GM12892 (cell line): Measurements from ENCODE around the gene SDC1.
A peak's percentile ranks its signal among the peaks of the same experiment; 100 is the strongest.

Source experiments
- DNase-seq: peaks from one replicate; pipeline ENCODE4 v3.0.0; 2011; ENCODE audit not compliant: insufficient read length
- FAIRE-seq: peaks from 2 replicates; lab custom pipeline; 2011; peaks lifted over from hg19 to GRCh38; lab: Jason Lieb, UNC
- POLR2A ChIP-seq: IDR thresholded peaks from 2 replicates; pipeline ENCODE4 v1.6.1; 2011; ENCODE audit warnings: low read depth, low read length, control low read depth
- POLR2AphosphoS5 ChIP-seq: IDR thresholded peaks from 2 replicates; pipeline ENCODE4 v1.6.1; 2011; ENCODE audit warnings: low read depth, low read length, control low read depth
- TAF1 ChIP-seq: IDR thresholded peaks from 2 replicates; pipeline ENCODE4 v1.6.1; 2011; ENCODE audit warnings: low read depth, mild to moderate bottlenecking, control low read depth, low read length, borderline replicate concordance

Gene SDC1

GRCh38 chr2:20210462-20210861 is 14.5 kb downstream of the SDC1 start:
- FAIRE-seq (no peak), DNase-seq (no peak)
- TF ChIP-seq TAF1 (no peak), POLR2AphosphoS5 (no peak), POLR2A (no peak)

- TF ChIP-seq TAF1, result no peak
- no peak for TF ChIP-seq POLR2AphosphoS5
- TF ChIP-seq POLR2A, result no peak
- no peak for DNase-seq
- no peak for FAIRE-seq
These were observed 15.4 kb downstream of the SDC1 start for GRCh38 chr2:20209373-20210109.

DNA sequence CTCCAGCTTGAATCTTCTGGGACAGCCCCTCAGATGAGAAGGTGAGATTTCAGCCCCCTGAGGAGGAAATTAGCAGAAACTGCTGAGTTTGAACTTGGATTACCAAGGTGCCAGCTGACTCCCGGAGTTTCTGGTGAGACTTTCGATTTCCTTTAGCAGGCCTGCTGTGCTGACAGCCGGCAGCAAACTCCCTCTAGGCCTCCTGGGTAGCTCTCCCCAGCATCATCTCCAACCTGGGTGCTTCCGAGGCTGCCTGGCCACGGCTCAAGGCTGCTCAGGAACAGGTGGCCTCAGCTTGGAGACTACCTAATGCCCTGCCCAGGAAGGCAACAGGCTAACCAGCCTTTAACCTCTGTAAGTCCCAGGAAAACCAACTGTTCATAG is 16.5 kb downstream of the SDC1 start:
- FAIRE-seq (peak; percentile 21), DNase-seq (no peak)
- no peak for TF ChIP-seq POLR2AphosphoS5
- TF ChIP-seq TAF1, result no peak
- TF ChIP-seq POLR2A, result no peak

GRCh38 chr2:20207051-20207450 is 17.9 kb downstream of the SDC1 start:
- FAIRE-seq, result peak; percentile 54
- DNase-seq, result peak; percentile 63
- no peak for TF ChIP-seq TAF1
- peak; percentile 72; the same call in 1 of the 2 replicates for TF ChIP-seq POLR2A
- TF ChIP-seq POLR2AphosphoS5, result peak; percentile 56; the same call in 1 of the 2 replicates

GRCh38 chr2:20205915-20206524 is 18.9 kb downstream of the SDC1 start:
- FAIRE-seq (no peak), DNase-seq (no peak)
- TF ChIP-seq POLR2A (no peak), TAF1 (no peak), POLR2AphosphoS5 (no peak)

DNA sequence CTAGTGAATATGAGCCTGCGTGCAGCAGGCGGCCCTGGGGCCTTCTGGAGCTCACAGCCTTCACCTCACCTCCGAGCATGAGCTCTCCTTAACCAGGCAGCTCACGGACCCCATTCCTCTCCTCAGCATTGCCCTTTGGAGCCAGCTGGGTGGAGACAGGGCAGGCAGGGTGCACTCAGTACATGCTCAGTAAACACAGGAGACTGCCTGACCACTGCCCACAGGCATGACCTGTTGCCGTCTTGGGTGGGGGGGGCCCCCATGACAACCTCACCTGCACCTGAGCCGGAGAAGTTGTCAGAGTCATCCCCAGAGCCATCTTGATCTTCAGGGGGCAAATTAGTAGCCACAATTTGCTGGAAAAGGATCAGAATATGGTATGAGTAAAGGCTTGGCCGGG is 19.9 kb downstream of the SDC1 start:
- FAIRE-seq, result no peak
- no peak for DNase-seq
- TF ChIP-seq POLR2A (no peak), POLR2AphosphoS5 (no peak), TAF1 (no peak)

DNA sequence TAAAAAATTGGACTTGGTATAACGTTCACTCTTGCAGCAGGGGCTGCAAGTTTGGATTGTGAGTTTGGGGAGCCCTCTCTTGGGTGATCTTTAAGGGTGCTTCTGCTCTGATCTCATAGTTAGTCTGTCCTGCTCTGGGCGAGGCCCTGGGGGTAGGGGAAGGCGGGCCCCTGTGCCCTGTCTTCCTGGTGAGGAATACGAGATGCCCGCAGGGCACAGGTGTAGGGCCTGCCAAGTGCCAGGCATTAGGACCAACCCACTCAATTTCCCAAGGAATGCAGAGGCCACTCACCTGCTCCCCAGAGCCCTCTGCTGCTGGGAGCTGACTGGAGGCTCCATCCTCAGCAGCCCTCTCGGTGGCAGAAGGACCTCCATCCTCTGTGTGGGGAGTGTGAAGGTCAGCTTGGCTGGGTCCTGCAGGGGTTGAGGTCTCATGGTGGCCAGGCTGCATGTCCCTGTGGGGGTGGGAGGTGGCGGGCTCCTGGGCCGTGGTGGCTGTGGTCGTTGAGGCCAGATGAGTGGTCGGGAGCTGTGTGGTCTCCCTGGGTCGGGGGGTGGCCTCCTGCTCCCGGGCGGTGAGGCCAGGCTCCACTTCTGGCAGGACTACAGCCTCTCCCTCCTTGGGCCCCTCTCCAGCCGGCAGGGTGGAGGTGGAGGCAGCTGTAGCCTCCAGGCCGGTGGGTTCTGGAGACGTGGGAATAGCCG is 21.3 kb downstream of the SDC1 start:
- DNase-seq (no peak), FAIRE-seq (no peak)
- TF ChIP-seq POLR2AphosphoS5 (no peak), POLR2A (no peak), TAF1 (no peak)

- FAIRE-seq (no peak), DNase-seq (no peak)
- TF ChIP-seq POLR2A (no peak), TAF1 (no peak), POLR2AphosphoS5 (no peak)
These were observed 21.9 kb downstream of the SDC1 start for GRCh38 chr2:20203072-20203471.

GRCh38 chr2:20201671-20202070 is 23.3 kb downstream of the SDC1 start:
- FAIRE-seq, result no peak
- DNase-seq, result no peak
- no peak for TF ChIP-seq POLR2A
- TF ChIP-seq TAF1, result no peak
- no peak for TF ChIP-seq POLR2AphosphoS5

DNA sequence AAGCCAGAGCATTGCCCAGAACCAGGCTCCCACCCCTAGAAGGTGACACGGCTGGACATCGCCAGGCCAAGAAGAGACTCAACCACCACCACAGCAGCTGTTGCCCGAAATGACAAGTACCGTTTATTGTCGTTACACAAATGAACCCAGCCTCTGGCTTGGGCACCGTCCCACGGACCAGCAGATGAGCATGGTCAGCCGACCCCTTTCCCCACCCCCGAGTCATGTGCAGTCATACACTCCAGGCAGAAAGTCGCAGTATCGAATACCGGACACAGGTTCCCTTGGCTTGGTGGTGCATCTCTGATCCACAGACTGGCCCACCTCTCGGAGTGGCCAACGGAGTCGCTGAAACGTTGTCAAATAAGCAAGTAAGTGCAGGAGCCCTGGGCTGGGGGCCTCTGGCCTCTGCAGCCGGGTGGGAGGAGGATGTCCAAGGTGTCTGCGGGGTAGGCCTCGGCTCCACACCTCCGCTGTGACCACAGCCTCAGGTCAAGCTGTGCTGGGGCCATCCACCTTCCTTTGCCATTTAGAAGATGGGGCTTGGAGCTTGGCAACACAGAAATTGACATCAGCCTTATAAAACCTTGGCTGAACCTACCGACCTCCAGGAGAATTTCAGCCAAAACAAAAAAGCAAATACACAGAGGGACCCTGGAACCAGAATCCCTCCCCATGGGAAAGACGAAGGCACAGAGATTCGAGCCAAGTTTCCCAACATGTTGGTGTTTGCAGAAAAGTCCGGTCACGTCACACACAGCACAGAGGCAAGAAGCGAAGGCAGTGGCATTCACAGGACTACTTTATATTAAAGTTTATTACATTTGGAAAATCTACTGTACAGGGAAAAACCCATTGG is 24.0 kb downstream of the SDC1 start:
- no peak for FAIRE-seq
- DNase-seq, result no peak
- no peak for TF ChIP-seq TAF1

- peak; percentile 9 for FAIRE-seq
- TF ChIP-seq TAF1 (no peak), POLR2AphosphoS5 (no peak), POLR2A (no peak)
These were observed 25.2 kb downstream of the SDC1 start for GRCh38 chr2:20199633-20200270.

More at GRCh38 chr2:20199633-20200270, 25.2 kb downstream of the SDC1 start:
- DNase-seq, result no peak
